Suprapubic skin (tissue), 4 donors: ENCODE measurements around the gene MOGAT3.

Source experiments
- EP300 ChIP-seq: sonication (generic); formaldehyde crosslinking; IDR thresholded peaks from one replicate; pipeline ENCODE4 v1.6.1; 2017; ENCODE audit warnings: antibody characterized with exemption
- POLR2AphosphoS5 ChIP-seq, 3 donors: sonication (generic); formaldehyde crosslinking; IDR thresholded peaks; one replicate each; pipeline ENCODE4 v1.6.1; 2017; ENCODE audit warnings: antibody characterized with exemption in 3 of 3
- TF ChIP-seq, protein P1 (sequence below), 2 donors: fragments of 200-600 bp in 1 of 2; fragments of 450-650 bp in 1 of 2; sonication (generic) in 1 of 2; IDR thresholded peaks; one replicate each; pipeline ENCODE4 v1.5.1; 2016 to 2019; ENCODE audit warnings: antibody characterized with exemption in 2 of 2, mild to moderate bottlenecking in 1 of 2, moderate library complexity in 1 of 2

DNA sequence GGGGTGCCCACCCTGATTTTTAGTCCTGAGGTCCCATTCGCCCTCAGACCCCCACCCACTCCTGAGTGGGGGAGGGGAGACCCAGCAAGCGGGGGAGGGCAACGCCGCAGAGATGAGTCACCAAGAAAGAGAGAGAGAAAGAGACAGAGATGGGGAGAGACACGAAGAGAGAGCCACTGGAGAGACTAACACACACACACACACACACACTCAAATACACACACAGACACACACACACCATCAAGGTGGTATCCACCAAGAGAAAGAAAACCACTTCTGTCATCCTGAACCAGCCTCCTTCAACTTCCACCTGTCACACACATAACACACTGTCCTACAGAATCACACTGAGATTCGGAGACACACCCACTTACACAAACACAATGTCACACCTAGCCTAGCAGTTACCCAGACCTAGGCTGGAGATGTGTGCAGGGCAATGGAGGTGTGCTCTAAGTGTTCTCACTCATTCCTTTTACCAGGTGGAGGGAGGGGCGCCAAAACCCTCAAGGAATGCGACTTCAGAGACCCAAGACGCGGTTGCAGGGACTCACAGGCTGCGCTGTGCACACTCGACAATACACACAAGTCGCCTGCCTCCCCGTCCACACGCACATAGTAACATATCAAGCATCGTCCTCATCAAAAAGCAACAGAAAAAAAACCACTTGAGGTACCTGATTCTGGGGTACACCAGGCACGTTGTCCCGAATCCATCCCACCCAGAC, 31.6 kb downstream of the MOGAT3 start:
- TF ChIP-seq, protein P1, sequence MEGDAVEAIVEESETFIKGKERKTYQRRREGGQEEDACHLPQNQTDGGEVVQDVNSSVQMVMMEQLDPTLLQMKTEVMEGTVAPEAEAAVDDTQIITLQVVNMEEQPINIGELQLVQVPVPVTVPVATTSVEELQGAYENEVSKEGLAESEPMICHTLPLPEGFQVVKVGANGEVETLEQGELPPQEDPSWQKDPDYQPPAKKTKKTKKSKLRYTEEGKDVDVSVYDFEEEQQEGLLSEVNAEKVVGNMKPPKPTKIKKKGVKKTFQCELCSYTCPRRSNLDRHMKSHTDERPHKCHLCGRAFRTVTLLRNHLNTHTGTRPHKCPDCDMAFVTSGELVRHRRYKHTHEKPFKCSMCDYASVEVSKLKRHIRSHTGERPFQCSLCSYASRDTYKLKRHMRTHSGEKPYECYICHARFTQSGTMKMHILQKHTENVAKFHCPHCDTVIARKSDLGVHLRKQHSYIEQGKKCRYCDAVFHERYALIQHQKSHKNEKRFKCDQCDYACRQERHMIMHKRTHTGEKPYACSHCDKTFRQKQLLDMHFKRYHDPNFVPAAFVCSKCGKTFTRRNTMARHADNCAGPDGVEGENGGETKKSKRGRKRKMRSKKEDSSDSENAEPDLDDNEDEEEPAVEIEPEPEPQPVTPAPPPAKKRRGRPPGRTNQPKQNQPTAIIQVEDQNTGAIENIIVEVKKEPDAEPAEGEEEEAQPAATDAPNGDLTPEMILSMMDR (IDR thresholded peaks at IDR 0.05) = no peak
- TF ChIP-seq EP300 (no peak), POLR2AphosphoS5 (IDR thresholded peaks at IDR 0.05) (no peak)
